GM11168 (cell line): Measurements from ENCODE around the gene INTS2.
"Not testable (repeated sequence)": the region's sequence is repeated elsewhere in the genome, so short reads cannot be mapped to it uniquely, and the experiment has no call there.

ENCODE experiments used
- in situ Hi-C: fragments of 300-500 bp; cut with MboI; formaldehyde crosslinking; loops from one replicate; pipeline ENCODE4 v1.12.0; 2022; ENCODE audit warnings: low sequenced_read_pairs; ENCODE audit not compliant: unreplicated experiment

Gene INTS2

GRCh38 chr17:61828694-61829093 is 99.1 kb downstream of the INTS2 start:
- in situ Hi-C loops: loop anchor here (25.0 kb wide), 1 partner anchor 391 kb away; no protein-coding TSS in a partner anchor

GRCh38 chr17:61827649-61828395 is 100.0 kb downstream of the INTS2 start:
- in situ Hi-C loops: loop anchor here (25.0 kb wide), 1 partner anchor 391 kb away; no protein-coding TSS in a partner anchor

GRCh38 chr17:61826866-61827265 is 100.9 kb downstream of the INTS2 start:
- in situ Hi-C loops: loop anchor here (25.0 kb wide), 1 partner anchor 390 kb away; no protein-coding TSS in a partner anchor

- in situ Hi-C loops: loop anchor here (25.0 kb wide), 1 partner anchor 389 kb away; no protein-coding TSS in a partner anchor
Observed at GRCh38 chr17:61826198-61826597, 101.6 kb downstream of the INTS2 start.

- in situ Hi-C loops: loop anchor here (25.0 kb wide), 1 partner anchor 388 kb away; no protein-coding TSS in a partner anchor
Observed at GRCh38 chr17:61825448-61826137, 102.2 kb downstream of the INTS2 start.

GRCh38 chr17:61822326-61823285 is 105.2 kb downstream of the INTS2 start:
- in situ Hi-C loops: no loop called here

GRCh38 chr17:61821655-61822054 is 106.1 kb downstream of the INTS2 start:
- in situ Hi-C loops: no loop called here

GRCh38 chr17:61819265-61819664 is 108.5 kb downstream of the INTS2 start:
- in situ Hi-C loops: not testable (repeated sequence)

- in situ Hi-C loops: no loop called here
Observed at GRCh38 chr17:61818225-61818624, 109.6 kb downstream of the INTS2 start.

- in situ Hi-C loops: no loop called here
Observed at GRCh38 chr17:61817452-61817851, 110.3 kb downstream of the INTS2 start.

GRCh38 chr17:61816538-61816937 is 111.2 kb downstream of the INTS2 start:
- in situ Hi-C loops: no loop called here

GRCh38 chr17:61815863-61816503 is 111.8 kb downstream of the INTS2 start:
- in situ Hi-C loops: no loop called here
